ENCODE data around the gene GRM4.
A peak's percentile ranks its signal among the peaks of the same experiment; 100 is the strongest.

Gene GRM4

GRCh38 chr6:34142061-34142998 is 3.6 kb downstream of the GRM4 start:
- no peak for DNase-seq

GRCh38 chr6:34140075-34140474 is 5.8 kb downstream of the GRM4 start:
- DNase-seq: no peak

GRCh38 chr6:34138914-34139510 is 6.9 kb downstream of the GRM4 start:
- no peak for DNase-seq

GRCh38 chr6:34138191-34138590 is 7.7 kb downstream of the GRM4 start:
- DNase-seq: no peak

GRCh38 chr6:34135541-34135940 is 10.3 kb downstream of the GRM4 start:
- no peak for DNase-seq

GRCh38 chr6:34132486-34133185 is 13.3 kb downstream of the GRM4 start:
- DNase-seq: peak; percentile 84

- peak; percentile 49 for DNase-seq
These were observed 14.3 kb downstream of the GRM4 start for GRCh38 chr6:34131326-34132290.

- no peak for DNase-seq
These were observed 15.0 kb downstream of the GRM4 start for GRCh38 chr6:34130862-34131261.

- no peak for DNase-seq
These were observed 16.1 kb downstream of the GRM4 start for GRCh38 chr6:34129753-34130152.

- no peak for DNase-seq
These were observed 17.8 kb downstream of the GRM4 start for GRCh38 chr6:34128045-34128444.

- no peak for DNase-seq
These were observed 19.5 kb downstream of the GRM4 start for GRCh38 chr6:34126419-34126818.

GRCh38 chr6:34125939-34126338 is 19.9 kb downstream of the GRM4 start:
- DNase-seq: no peak

GRCh38 chr6:34120953-34121675 is 24.8 kb downstream of the GRM4 start:
- no peak for DNase-seq

GRCh38 chr6:34115915-34116314 is 30.0 kb downstream of the GRM4 start:
- DNase-seq: no peak

GRCh38 chr6:34115403-34115795 is 30.5 kb downstream of the GRM4 start:
- no peak for DNase-seq

GRCh38 chr6:34114695-34115402 is 31.0 kb downstream of the GRM4 start:
- no peak for DNase-seq

- DNase-seq: no peak
These were observed 32.4 kb downstream of the GRM4 start for GRCh38 chr6:34113532-34113931.

GRCh38 chr6:34112126-34112525 is 33.8 kb downstream of the GRM4 start:
- no peak for DNase-seq

- DNase-seq: no peak
These were observed 35.3 kb downstream of the GRM4 start for GRCh38 chr6:34110610-34111009.

- DNase-seq: peak; percentile 54
These were observed 37.7 kb downstream of the GRM4 start for GRCh38 chr6:34108176-34108575.

- no peak for DNase-seq
These were observed 39.0 kb downstream of the GRM4 start for GRCh38 chr6:34106900-34107299.
